GM19351 (cell line): Measurements from ENCODE around the gene UQCRFS1.
"Not testable (repeated sequence)": the region's sequence is repeated elsewhere in the genome, so short reads cannot be mapped to it uniquely, and the experiment has no call there.

Source experiments
- ATAC-seq: cut with Tn5 transposase; IDR thresholded peaks from one replicate; pipeline ENCODE4 v1.9.1; 2021; ENCODE audit warnings: mild to moderate bottlenecking, moderate library complexity; ENCODE audit not compliant: unreplicated experiment

UQCRFS1 gene

GRCh38 chr19:29212648-29213573 lies at the start of gene UQCRFS1:
TSS of gene UQCRFS1 (minus strand) at chr19:29213151. CDS start at chr19:29213118, 33 bp downstream.
- peak; percentile 91 for ATAC-seq

- ATAC-seq, result no peak
These were observed 49.1 kb upstream of the UQCRFS1 start for GRCh38 chr19:29262085-29262484.

- ATAC-seq, result no peak
These were observed 47.7 kb upstream of the UQCRFS1 start for GRCh38 chr19:29260477-29261317.

GRCh38 chr19:29259867-29260281 lies 46.9 kb upstream of the UQCRFS1 start:
- ATAC-seq, result no peak

- no peak for ATAC-seq
These were observed 46.2 kb upstream of the UQCRFS1 start for GRCh38 chr19:29259153-29259552.

- no peak for ATAC-seq
These were observed 43.6 kb upstream of the UQCRFS1 start for GRCh38 chr19:29256516-29256915.

GRCh38 chr19:29255912-29256311 lies 43.0 kb upstream of the UQCRFS1 start:
- ATAC-seq, result no peak

GRCh38 chr19:29255006-29255405 lies 42.1 kb upstream of the UQCRFS1 start:
- ATAC-seq, result no peak

GRCh38 chr19:29249798-29250197 lies 36.8 kb upstream of the UQCRFS1 start:
- ATAC-seq, result not testable (repeated sequence)

GRCh38 chr19:29248332-29248844 lies 35.4 kb upstream of the UQCRFS1 start:
- ATAC-seq, result no peak

GRCh38 chr19:29247872-29248271 lies 34.9 kb upstream of the UQCRFS1 start:
- ATAC-seq, result no peak

- no peak for ATAC-seq
These were observed 34.5 kb upstream of the UQCRFS1 start for GRCh38 chr19:29247471-29247870.

- no peak for ATAC-seq
These were observed 34.1 kb upstream of the UQCRFS1 start for GRCh38 chr19:29247051-29247450.

GRCh38 chr19:29245215-29245614 lies 32.3 kb upstream of the UQCRFS1 start:
- no peak for ATAC-seq

- no peak for ATAC-seq
These were observed 28.4 kb upstream of the UQCRFS1 start for GRCh38 chr19:29241324-29241723.

GRCh38 chr19:29239213-29239776 lies 26.3 kb upstream of the UQCRFS1 start:
- no peak for ATAC-seq

- ATAC-seq, result no peak
These were observed 20.6 kb upstream of the UQCRFS1 start for GRCh38 chr19:29233591-29233990.

GRCh38 chr19:29232315-29232852 lies 19.4 kb upstream of the UQCRFS1 start:
- ATAC-seq, result no peak

- not testable (repeated sequence) for ATAC-seq
These were observed 18.4 kb upstream of the UQCRFS1 start for GRCh38 chr19:29231306-29231705.

- no peak for ATAC-seq
These were observed 4.7 kb upstream of the UQCRFS1 start for GRCh38 chr19:29217616-29218015.

- ATAC-seq, result no peak
These were observed 3.1 kb upstream of the UQCRFS1 start for GRCh38 chr19:29216021-29216420.
